B cell (primary cell): ENCODE measurements around the gene DPYSL4. TPM values are rescaled to one million over a fixed set of nuclear protein-coding genes. Genes with fewer than 3 reads are reported as not detected.
A peak's percentile ranks its signal among the peaks of the same experiment; 100 is the strongest.

Source experiments
- ATAC-seq: fragments of 200-7000 bp; cut with Tn5 transposase; one replicate; pipeline ENCODE4 v1.10.0; 2021; ENCODE audit warnings: low read depth, mild to moderate bottlenecking, moderate number of reproducible peaks, moderate library complexity
- CTCF ChIA-PET: fragments of 350-600 bp; sonication (Branson Sonifier 250); formaldehyde crosslinking; loops from one replicate; lab custom pipeline; 2021; ENCODE audit warnings: antibody characterized with exemption, inconsistent platforms; lab: Charles Lee
- POLR2A ChIA-PET: fragments of 350-600 bp; sonication (Branson Sonifier 250); formaldehyde crosslinking; loops from one replicate; lab custom pipeline; 2021; ENCODE audit warnings: antibody characterized with exemption; lab: Charles Lee
- DNase-seq: peaks from one replicate; pipeline ENCODE4 v3.0.0; 2013
- H2AFZ ChIP-seq: 2 replicates; pipeline ENCODE4 v1.6.1; 2012; ENCODE audit warnings: mild to moderate bottlenecking, low read depth, low read length; ENCODE audit not compliant: insufficient read depth, poor library complexity, severe bottlenecking
- H3K27ac ChIP-seq, 2 donors: 1 replicate in 1 of 2; 2 replicates in 1 of 2; pipeline ENCODE4 v1.5.1; 2012 to 2013; ENCODE audit warnings: low read length in 2 of 2, mild to moderate bottlenecking in 2 of 2, moderate library complexity in 1 of 2
- H3K27me3 ChIP-seq, 4 experiments: fragments of 200-600 bp in 1 of 4; sonication (generic) in 1 of 4; replicated peaks in 1 of 4; 1 replicate in 2 of 4; 2 replicates in 2 of 4; pipeline versions ENCODE4 v1.6.1 to v1.7.0; 2013 to 2016; ENCODE audit warnings: low read length in 3 of 4, mild to moderate bottlenecking in 2 of 4, mixed read lengths in 1 of 4, moderate library complexity in 1 of 4; ENCODE audit not compliant: insufficient read depth in 4 of 4, control insufficient read depth in 3 of 4; ENCODE audit errors: control extremely low read depth in 1 of 4
- H3K36me3 ChIP-seq, 2 experiments: replicated peaks in 1 of 2; 1 replicate in 1 of 2; 2 replicates in 1 of 2; pipeline versions ENCODE4 v1.6.1 to v1.7.1; 2013; ENCODE audit warnings: low read length in 1 of 2; ENCODE audit not compliant: insufficient read depth in 2 of 2, control insufficient read depth in 1 of 2; ENCODE audit errors: control extremely low read depth in 1 of 2, extremely low read depth in 1 of 2
- H3K4me1 ChIP-seq, 2 donors: fragments of 200-600 bp in 1 of 2; sonication (generic) in 1 of 2; 1 replicate in 1 of 2; 2 replicates in 1 of 2; pipeline versions ENCODE4 v1.5.1 to v1.6.1; 2013 to 2017; ENCODE audit warnings: low read length in 2 of 2; ENCODE audit not compliant: control insufficient read depth in 2 of 2, insufficient read depth in 2 of 2
- H3K4me2 ChIP-seq: replicated peaks from 2 replicates; pipeline ENCODE3; 2012; ENCODE audit warnings: mild to moderate bottlenecking, low read depth, low read length; ENCODE audit not compliant: poor library complexity, severe bottlenecking
- H3K4me3 ChIP-seq, 5 experiments: fragments of 200-600 bp in 1 of 5; sonication (generic) in 1 of 5; 1 replicate in 3 of 5; 2 replicates in 2 of 5; pipeline versions ENCODE4 v1.5.1 to v1.7.0; 2011 to 2016; ENCODE audit warnings: low read length in 4 of 5, mild to moderate bottlenecking in 4 of 5, low read depth in 2 of 5, control low read depth in 1 of 5, moderate library complexity in 1 of 5; ENCODE audit not compliant: insufficient read depth in 1 of 5; ENCODE audit errors: control extremely low read depth in 1 of 5, extremely low read depth in 1 of 5
- H3K79me2 ChIP-seq: fragments of 200-600 bp; sonication (generic); one replicate; pipeline ENCODE4 v1.6.0; 2016; ENCODE audit warnings: low read length; ENCODE audit not compliant: control insufficient read depth, insufficient read depth
- H3K9ac ChIP-seq: fragments of 200-600 bp; sonication (generic); 2 replicates; pipeline ENCODE4 v1.6.1; 2017; ENCODE audit warnings: mild to moderate bottlenecking, low read length, moderate library complexity
- H3K9me3 ChIP-seq, 3 donors: one replicate each; pipeline versions ENCODE4 v1.6.1 to v1.7.1; 2013; ENCODE audit warnings: low read length in 2 of 3; ENCODE audit not compliant: control insufficient read depth in 2 of 3, insufficient read depth in 1 of 3; ENCODE audit errors: control extremely low read depth in 1 of 3
- H4K20me1 ChIP-seq: 2 replicates; pipeline ENCODE4 v1.6.0; 2012; ENCODE audit warnings: mild to moderate bottlenecking, low read length; ENCODE audit not compliant: insufficient read depth, control insufficient read depth, poor library complexity, severe bottlenecking
- H3K27ac Mint-ChIP-seq: one replicate; pipeline ENCODE4 v1.8.0; 2021; ENCODE audit warnings: mixed read lengths
- H3K27me3 Mint-ChIP-seq: one replicate; pipeline ENCODE4 v1.8.0; 2021; ENCODE audit warnings: mixed read lengths
- H3K4me1 Mint-ChIP-seq: one replicate; pipeline ENCODE4 v1.8.0; 2021; ENCODE audit warnings: mixed read lengths
- H3K4me3 Mint-ChIP-seq: one replicate; pipeline ENCODE4 v1.8.0; 2021; ENCODE audit warnings: mixed read lengths
- H3K9me3 Mint-ChIP-seq: one replicate; pipeline ENCODE4 v1.8.0; 2022; ENCODE audit warnings: mixed read lengths; ENCODE audit not compliant: insufficient read depth
- EZH2 ChIP-seq: IDR thresholded peaks from 2 replicates; pipeline ENCODE4 v1.6.1; 2012; ENCODE audit warnings: borderline replicate concordance, low read depth, mild to moderate bottlenecking, moderate library complexity, low read length; ENCODE audit not compliant: insufficient read depth, poor library complexity, severe bottlenecking
- WGBS: methylation state at CpG from one replicate; pipeline ENCODE4 v1.1.5; 2013; ENCODE audit warnings: missing lambda C conversion rate; ENCODE audit not compliant: insufficient coverage; 5-methylcytosine and 5-hydroxymethylcytosine counted together
- intact Hi-C: fragments of 100-400 bp; cut with micrococcal nuclease; formaldehyde crosslinking; loops from one replicate; pipeline ENCODE4 v1.10.0; 2022
- polyA plus RNA-seq: library from polyadenylated mRNA; depleted of rRNA; stranded (reverse); fragments of >200 nt; gene quantifications from 2 replicates; pipeline ENCODE4 v1.2.3, GENCODE V29; 2012
- total RNA-seq, 2 donors: library from RNA; stranded (reverse); fragments of 120-200 nt in 1 of 2; gene quantifications; 1 replicate in 1 of 2; 2 replicates in 1 of 2; pipeline versions ENCODE4 v1.2.3 to v1.2.4, GENCODE V29; 2013 to 2022
- TF ChIP-seq, protein P1 (sequence below): fragments of 200-600 bp; IDR thresholded peaks from one replicate; pipeline ENCODE4 v1.8.0; 2022; ENCODE audit warnings: antibody characterized with exemption, mild to moderate bottlenecking

Gene DPYSL4
- total and polyA plus RNA-seq, 2 donors (not counting 1 experiment from before 2014, with no cell fraction given), result 0.03 to 0.22 TPM

DNA sequence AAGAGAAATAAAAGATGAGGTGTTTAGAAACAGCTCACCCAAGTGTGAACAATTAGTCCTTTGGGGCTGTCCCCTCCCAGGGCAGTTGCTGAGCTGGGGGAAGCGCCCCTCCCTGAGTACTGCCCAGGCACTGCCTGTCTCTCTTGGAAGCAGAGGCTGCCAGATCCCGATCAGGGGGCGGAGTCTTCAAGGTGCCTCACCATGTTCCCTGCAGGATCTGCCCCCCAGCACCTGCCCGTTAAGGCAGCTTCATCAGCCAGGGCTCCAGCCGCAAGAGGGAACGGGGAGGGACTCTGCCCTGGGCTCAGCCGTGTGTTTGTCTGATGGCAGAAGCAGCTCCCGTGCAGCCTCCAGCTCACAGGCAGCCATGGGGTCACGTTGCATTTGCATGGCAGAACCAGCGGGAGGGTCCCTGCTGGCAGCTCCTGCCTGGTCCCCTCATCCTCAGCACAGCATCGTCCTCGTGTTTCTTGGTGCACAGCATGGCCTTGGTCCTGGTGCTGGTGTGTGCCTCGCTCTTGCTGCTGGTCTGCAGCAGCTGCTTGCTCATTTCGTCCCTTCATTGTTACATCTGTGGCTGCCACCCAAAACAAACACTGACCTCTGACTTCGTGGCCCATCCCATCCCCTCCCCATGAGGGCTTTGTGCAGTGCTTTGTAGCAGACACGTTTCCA lies 10.7 kb upstream of the DPYSL4 start:
- no peaks in the 10 kb centered on the region for H4K20me1 ChIP-seq
- peaks cover 32% of the 10 kb centered on the region for H3K27me3 Mint-ChIP-seq

More for the DNA sequence above, 10.7 kb upstream of the DPYSL4 start:
- Histone ChIP-seq H3K36me3 (no peaks in the 10 kb centered on the region), H3K79me2 (no peaks in the 10 kb centered on the region), H3K27ac (no peak overlapping the region), H3K4me3 (no peak overlapping the region), H3K4me2 (peak overlapping the region; percentile 29), H3K9me3 (peaks cover 0 to 8% (median 0%) of the 10 kb centered on the region in 3 donors), H3K27me3 (peaks cover 0 to 42% (median 19%) of the 10 kb centered on the region in 4 experiments), H3K4me1 (peaks cover 11 to 16% of the 10 kb centered on the region in 2 donors), H3K9ac (no peak overlapping the region), H2AFZ (no peak overlapping the region)
- no peak overlapping the region for H3K27ac Mint-ChIP-seq
- ATAC-seq (no peak), DNase-seq (no peak)
- ChIA-PET CTCF (no interaction called here), POLR2A (no interaction called here)
- no peak overlapping the region for H3K4me3 Mint-ChIP-seq
- TF ChIP-seq, protein P1, sequence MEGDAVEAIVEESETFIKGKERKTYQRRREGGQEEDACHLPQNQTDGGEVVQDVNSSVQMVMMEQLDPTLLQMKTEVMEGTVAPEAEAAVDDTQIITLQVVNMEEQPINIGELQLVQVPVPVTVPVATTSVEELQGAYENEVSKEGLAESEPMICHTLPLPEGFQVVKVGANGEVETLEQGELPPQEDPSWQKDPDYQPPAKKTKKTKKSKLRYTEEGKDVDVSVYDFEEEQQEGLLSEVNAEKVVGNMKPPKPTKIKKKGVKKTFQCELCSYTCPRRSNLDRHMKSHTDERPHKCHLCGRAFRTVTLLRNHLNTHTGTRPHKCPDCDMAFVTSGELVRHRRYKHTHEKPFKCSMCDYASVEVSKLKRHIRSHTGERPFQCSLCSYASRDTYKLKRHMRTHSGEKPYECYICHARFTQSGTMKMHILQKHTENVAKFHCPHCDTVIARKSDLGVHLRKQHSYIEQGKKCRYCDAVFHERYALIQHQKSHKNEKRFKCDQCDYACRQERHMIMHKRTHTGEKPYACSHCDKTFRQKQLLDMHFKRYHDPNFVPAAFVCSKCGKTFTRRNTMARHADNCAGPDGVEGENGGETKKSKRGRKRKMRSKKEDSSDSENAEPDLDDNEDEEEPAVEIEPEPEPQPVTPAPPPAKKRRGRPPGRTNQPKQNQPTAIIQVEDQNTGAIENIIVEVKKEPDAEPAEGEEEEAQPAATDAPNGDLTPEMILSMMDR, result no peak
- no peak for TF ChIP-seq EZH2
- no peaks in the 10 kb centered on the region for H3K9me3 Mint-ChIP-seq
- WGBS, result 21% methylated on average over 15 of the region's 16 CpGs
- intact Hi-C loops, result no loop called here
- H3K4me1 Mint-ChIP-seq, result peaks cover 6% of the 10 kb centered on the region
